ENCODE data around the gene ZNF513. TPM values are rescaled to one million over a fixed set of nuclear protein-coding genes. Genes with fewer than 3 reads are reported as not detected.
A peak's percentile ranks its signal among the peaks of the same experiment; 100 is the strongest.

ZNF513 gene
- total and polyA plus RNA-seq, 2 donors (not counting 1 experiment from before 2014, with no cell fraction given): 29.0 to 36.8 TPM

- Mint-ChIP-seq H3K4me1 (peaks cover 48% of the 10 kb centered on the region), H3K9me3 (ENCODE audit: insufficient read depth) (no peaks in the 10 kb centered on the region), H3K27me3 (no peaks in the 10 kb centered on the region), H3K4me3 (peak within 1 kb of the TSS; percentile 97), H3K27ac (peak within 1 kb of the TSS; percentile 99)
- peak within 1 kb of the TSS; percentile 86 to 88 for H3K27ac ChIP-seq (ENCODE audit: low read length in 2 of 2)
- H3K4me1 ChIP-seq (ENCODE audit: control insufficient read depth in 2 of 2, insufficient read depth in 2 of 2, low read length in 2 of 2): peaks cover 18 to 25% of the 10 kb centered on the region in 2 donors
- H3K79me2 ChIP-seq (ENCODE audit: control insufficient read depth, insufficient read depth, low read length): peaks cover 60% of the 10 kb centered on the region
- TF ChIP-seq EZH2 (IDR thresholded peaks at IDR 0.05; ENCODE audit: borderline replicate concordance, insufficient read depth, low read depth, low read length, poor library complexity, severe bottlenecking): no peak
- TF ChIP-seq, protein P1, sequence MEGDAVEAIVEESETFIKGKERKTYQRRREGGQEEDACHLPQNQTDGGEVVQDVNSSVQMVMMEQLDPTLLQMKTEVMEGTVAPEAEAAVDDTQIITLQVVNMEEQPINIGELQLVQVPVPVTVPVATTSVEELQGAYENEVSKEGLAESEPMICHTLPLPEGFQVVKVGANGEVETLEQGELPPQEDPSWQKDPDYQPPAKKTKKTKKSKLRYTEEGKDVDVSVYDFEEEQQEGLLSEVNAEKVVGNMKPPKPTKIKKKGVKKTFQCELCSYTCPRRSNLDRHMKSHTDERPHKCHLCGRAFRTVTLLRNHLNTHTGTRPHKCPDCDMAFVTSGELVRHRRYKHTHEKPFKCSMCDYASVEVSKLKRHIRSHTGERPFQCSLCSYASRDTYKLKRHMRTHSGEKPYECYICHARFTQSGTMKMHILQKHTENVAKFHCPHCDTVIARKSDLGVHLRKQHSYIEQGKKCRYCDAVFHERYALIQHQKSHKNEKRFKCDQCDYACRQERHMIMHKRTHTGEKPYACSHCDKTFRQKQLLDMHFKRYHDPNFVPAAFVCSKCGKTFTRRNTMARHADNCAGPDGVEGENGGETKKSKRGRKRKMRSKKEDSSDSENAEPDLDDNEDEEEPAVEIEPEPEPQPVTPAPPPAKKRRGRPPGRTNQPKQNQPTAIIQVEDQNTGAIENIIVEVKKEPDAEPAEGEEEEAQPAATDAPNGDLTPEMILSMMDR (IDR thresholded peaks at IDR 0.05): no peak
- no peaks in the 10 kb centered on the region for H3K9me3 ChIP-seq (ENCODE audit: control extremely low read depth in 1 of 3, control insufficient read depth in 2 of 3, insufficient read depth in 1 of 3, low read length in 2 of 3)
- H3K4me2 ChIP-seq (replicated peaks; ENCODE audit: low read depth, low read length, poor library complexity, severe bottlenecking): peak within 1 kb of the TSS; percentile 95
- peaks cover 22% of the 10 kb centered on the region for H4K20me1 ChIP-seq (ENCODE audit: control insufficient read depth, insufficient read depth, low read length, poor library complexity, severe bottlenecking)
- peak; percentile 98 for DNase-seq
- H3K9ac ChIP-seq (ENCODE audit: low read length): peak within 1 kb of the TSS; percentile 78
- WGBS (ENCODE audit: insufficient coverage): under 1% methylated on average over 66 of the region's 67 CpGs
- no peaks in the 10 kb centered on the region for H3K27me3 ChIP-seq (replicated peaks in 1 of 4; ENCODE audit: control extremely low read depth in 1 of 4, control insufficient read depth in 3 of 4, insufficient read depth in 4 of 4, low read length in 3 of 4)
- H3K4me3 ChIP-seq (ENCODE audit: control extremely low read depth in 1 of 5, extremely low read depth in 1 of 5, insufficient read depth in 1 of 5, low read depth in 2 of 5, low read length in 4 of 5): peak within 1 kb of the TSS; percentile 64 to 90 (median 82)
- H3K36me3 ChIP-seq (replicated peaks in 1 of 2; ENCODE audit: control extremely low read depth in 1 of 2, control insufficient read depth in 1 of 2, extremely low read depth in 1 of 2, insufficient read depth in 2 of 2, low read length in 1 of 2): no peaks in the 10 kb centered on the region
- CTCF ChIA-PET: interaction anchor here (1.0 to 2.0 kb wide), 5 partner anchors 12 to 71 kb away, joined by 3 to 14 read pairs (median 4); partner anchors contain the start of genes EIF2B4, PPM1G and SNX17
- POLR2A ChIA-PET: interaction anchor here (0.6 to 2.9 kb wide), 4 partner anchors 14 to 144 kb away, joined by 4 to 34 read pairs (median 7); partner anchors contain the start of genes ATRAID, EIF2B4, MPV17 and SLC5A6
- intact Hi-C loops (cut with micrococcal nuclease): loop anchor here (1.0 to 5.0 kb wide), 9 partner anchors 14 to 1396 kb away; partner anchors contain the start of genes CAD, EIF2B4, MPV17 and NRBP1
- H2AFZ ChIP-seq (ENCODE audit: insufficient read depth, low read depth, low read length, poor library complexity, severe bottlenecking): peak within 1 kb of the TSS; percentile 98
- ATAC-seq (ENCODE audit: low read depth): peak; percentile 82
Measured at GRCh38 chr2:27356382-27357181, 24.0 kb downstream of the ZNF513 start, which contains the start of gene GTF3C2. Gene GTF3C2, minus strand, starts transcription at chr2:27356764. Its CDS starts 13,210 bp downstream, at chr2:27343554.
